ENCODE measurements around the gene NSUN5.
"Not testable (repeated sequence)": the region's sequence is repeated elsewhere in the genome, so short reads cannot be mapped to it uniquely, and the experiment has no call there.

The NSUN5 gene

DNA sequence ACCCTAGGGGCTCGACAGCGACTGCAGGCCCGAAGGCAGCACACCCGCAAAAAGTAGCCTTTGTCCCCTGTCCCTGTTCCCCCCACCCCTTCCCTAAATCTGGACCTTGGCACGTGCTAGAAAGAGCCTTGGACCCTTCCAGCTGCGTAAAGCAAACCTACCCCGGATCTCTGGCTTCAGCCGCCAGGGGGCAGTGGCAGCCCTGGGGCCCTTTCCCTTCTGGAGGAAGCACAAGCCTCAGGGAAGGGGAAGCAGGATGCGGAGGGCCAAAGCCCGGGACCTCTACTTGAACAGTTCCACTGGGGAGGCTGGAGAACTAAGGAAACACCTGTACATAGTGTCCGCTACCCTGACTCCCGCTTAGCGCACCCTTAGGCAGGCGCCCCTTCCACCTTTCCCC lies 7.5 kb downstream of the NSUN5 start:
- not testable (repeated sequence) for H3K27ac ChIP-seq, H3K4me3 ChIP-seq

DNA sequence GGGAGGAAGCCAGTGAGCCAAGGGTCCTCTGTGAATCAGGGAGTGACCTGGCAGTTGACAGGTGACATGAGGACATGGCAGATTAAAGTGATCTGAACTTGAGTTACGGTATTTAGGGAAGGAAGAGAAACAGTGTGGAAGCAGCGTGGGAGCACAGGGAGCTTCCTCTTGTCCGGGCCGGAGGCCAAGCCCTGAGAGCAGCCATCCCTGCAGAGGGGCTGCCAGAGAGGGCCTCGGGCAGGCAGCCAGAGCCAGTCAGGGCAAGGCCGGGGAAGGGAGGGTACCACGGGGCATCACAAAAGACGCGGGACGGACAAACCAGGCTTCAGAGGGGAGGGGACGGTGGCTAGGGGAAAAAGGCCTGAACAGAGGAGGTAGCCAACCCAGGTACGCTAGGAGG lies 8.8 kb downstream of the NSUN5 start:
- not testable (repeated sequence) for H3K4me3 ChIP-seq, H3K27ac ChIP-seq

DNA sequence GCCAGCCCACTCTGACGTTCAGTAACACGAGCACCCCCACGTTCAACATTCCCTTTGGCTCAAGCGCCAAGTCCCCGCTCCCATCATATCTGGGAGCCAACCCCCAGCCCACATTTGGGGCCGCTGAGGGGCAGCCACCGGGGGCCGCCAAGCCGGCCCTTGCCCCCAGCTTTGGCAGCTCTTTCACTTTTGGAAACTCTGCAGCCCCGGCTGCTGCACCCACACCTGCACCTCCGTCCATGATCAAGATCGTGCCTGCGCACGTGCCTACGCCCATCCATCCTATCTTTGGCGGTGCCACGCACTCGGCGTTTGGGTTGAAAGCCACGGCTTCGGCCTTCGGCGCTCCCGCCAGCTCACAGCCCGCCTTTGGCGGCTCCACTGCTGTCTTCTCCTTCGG lies 10.9 kb downstream of the NSUN5 start:
- H3K27ac ChIP-seq, H3K4me3 ChIP-seq: not testable (repeated sequence)

DNA sequence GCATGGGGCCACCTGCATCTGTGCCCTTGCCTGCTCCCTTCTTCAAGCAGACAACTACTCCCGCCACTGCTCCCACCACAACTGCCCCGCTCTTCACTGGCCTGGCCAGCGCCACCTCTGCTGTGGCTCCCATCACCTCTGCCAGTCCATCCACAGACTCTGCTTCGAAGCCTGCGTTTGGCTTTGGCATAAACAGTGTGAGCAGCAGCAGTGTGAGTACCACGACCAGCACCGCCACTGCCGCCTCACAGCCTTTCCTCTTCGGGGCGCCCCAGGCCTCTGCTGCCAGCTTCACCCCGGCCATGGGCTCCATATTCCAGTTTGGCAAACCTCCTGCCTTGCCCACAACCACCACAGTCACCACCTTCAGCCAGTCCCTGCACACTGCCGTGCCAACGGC lies 11.4 kb downstream of the NSUN5 start:
- not testable (repeated sequence) for H3K4me3 ChIP-seq, H3K27ac ChIP-seq

DNA sequence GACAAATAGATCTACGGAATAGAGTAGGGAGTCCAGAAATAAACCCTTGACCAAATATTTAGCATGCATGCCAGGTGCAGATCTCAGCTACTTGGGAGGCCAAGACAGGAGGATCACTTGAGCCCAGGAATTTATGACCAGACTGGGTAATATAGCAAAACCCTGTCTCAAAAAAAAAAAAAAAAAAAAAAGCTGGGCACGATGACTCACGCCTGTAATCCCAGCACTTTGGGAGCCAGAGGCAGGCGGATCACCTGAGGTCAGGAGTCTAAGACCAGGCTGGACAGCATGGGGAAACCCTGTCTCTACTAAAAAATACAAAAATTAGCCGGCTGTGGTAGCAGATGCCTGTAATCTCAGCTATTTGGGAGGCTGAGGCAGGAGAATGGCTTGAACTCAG lies 31.4 kb downstream of the NSUN5 start:
- H3K4me3 ChIP-seq, H3K27ac ChIP-seq: not testable (repeated sequence)

DNA sequence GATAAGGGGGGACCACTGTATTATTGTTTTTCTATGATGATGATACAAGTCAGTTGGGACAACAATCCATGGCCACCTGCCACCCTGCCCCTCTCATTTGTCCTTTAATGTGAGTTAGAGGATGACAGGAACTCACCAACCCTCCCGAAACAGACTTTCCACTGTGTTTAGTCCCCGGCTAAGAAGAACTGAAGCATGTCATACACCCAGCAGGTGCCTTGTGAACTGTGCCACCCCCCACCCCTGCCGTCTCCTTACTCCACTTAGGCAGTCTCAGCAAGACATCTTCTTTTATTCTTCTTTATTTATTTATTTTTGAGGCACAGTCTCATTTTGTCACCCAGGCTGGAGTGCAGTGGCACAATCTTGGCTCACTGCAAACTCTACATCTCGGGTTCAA lies 40.8 kb downstream of the NSUN5 start:
- not testable (repeated sequence) for H3K27ac ChIP-seq, H3K4me3 ChIP-seq

DNA sequence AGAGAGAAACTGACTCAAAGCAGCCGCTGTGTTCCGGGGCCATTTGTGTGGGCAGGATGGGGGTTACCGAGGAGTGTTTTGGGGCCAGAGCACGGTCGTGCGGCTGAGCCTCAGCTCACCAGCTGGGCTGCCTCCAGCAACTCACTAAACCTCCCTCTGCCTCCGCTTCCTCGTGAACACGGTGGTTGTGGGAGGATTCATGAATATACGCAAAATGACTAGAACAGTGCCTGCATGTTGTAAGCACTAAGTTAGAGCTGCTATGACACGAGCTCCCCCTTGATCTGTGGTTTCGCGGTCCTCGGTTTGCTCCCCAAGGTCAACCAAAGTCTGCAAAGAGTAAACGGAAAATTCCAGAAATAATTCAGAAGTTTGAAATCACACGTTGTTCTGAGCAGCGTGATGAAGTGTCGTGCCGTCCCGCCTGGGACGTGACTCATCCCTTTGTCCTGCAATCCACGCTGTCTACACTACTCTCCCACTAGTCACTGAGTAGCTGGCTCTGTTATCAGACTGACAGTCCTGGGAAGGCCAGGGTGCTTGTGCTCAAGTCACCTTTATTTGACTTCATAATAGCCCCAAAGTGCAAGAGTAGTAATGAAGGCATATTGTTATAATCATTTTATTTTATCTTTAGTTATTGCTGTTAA lies 41.8 kb downstream of the NSUN5 start:
- H3K27ac ChIP-seq, H3K4me3 ChIP-seq: not testable (repeated sequence)

DNA sequence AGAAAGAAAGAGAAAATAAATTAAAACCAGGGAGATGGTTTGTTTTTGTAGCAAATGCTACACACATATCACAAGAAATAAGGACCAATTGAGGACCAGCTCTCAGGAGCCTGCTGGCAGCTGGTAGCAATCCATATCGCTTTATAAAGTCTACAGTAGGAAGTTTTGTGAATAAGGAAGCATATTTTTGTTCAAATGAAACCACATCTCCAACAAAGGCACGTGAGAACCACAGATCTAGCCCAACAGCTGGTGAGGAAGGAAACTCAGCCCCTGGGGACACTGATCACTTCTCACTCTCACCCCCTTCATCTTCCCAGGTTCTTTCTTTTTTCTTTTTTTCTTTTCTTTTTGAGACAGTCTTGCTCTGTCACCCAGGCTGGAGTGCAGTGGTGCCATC lies 46.2 kb downstream of the NSUN5 start:
- H3K4me3 ChIP-seq, H3K27ac ChIP-seq: not testable (repeated sequence)

Measured in skin epidermis (tissue), 12 donors.